Measurements from ENCODE around the gene PHF10. TPM values are rescaled to one million over a fixed set of nuclear protein-coding genes. Genes with fewer than 3 reads are reported as not detected.
A peak's percentile ranks its signal among the peaks of the same experiment; 100 is the strongest.
"Not testable (repeated sequence)": the region's sequence is repeated elsewhere in the genome, so short reads cannot be mapped to it uniquely, and the experiment has no call there.

The PHF10 gene
- total and polyA plus RNA-seq, 9 donors: 37.9 to 102 (median 70.0) TPM

DNA sequence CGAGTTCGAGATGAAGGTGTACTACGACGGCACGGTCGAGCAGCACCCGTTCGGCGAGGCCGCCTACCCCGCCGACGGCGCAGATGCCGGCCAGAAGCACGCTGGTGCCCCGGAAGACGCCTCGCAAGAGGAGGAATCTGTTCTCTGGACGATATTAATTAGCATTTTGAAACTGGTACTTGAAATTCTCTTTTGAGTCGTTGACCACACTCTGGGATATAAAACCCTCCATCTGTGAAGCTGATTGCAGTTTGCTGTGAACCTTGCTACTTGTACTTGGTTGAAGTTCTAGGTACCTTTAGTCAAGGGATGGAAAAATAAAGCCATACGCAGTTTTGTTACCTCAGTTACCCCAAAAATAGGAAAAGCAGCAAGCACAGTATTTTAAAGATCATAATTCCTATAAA lies 21.5 kb downstream of the PHF10 start:
- DNase-seq: no peak
- intact Hi-C loops (cut with DNase I): no loop called here
- Histone ChIP-seq H3K9me3 (no peaks in the 10 kb centered on the region), H3K36me3 (no peaks in the 10 kb centered on the region), H3K27me3 (no peaks in the 10 kb centered on the region), H3K4me1 (ENCODE audit: insufficient read depth) (peaks cover 4% of the 10 kb centered on the region), H3K4me3 (peak overlapping the region; percentile 93), H3K27ac (peak overlapping the region in 1 of 2 donors; percentile 87)
- TF ChIP-seq POLR2A (IDR thresholded peaks at IDR 0.05): no peak
- TF ChIP-seq EP300 (IDR thresholded peaks at IDR 0.05): no peak
- TF ChIP-seq, protein P1, sequence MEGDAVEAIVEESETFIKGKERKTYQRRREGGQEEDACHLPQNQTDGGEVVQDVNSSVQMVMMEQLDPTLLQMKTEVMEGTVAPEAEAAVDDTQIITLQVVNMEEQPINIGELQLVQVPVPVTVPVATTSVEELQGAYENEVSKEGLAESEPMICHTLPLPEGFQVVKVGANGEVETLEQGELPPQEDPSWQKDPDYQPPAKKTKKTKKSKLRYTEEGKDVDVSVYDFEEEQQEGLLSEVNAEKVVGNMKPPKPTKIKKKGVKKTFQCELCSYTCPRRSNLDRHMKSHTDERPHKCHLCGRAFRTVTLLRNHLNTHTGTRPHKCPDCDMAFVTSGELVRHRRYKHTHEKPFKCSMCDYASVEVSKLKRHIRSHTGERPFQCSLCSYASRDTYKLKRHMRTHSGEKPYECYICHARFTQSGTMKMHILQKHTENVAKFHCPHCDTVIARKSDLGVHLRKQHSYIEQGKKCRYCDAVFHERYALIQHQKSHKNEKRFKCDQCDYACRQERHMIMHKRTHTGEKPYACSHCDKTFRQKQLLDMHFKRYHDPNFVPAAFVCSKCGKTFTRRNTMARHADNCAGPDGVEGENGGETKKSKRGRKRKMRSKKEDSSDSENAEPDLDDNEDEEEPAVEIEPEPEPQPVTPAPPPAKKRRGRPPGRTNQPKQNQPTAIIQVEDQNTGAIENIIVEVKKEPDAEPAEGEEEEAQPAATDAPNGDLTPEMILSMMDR (IDR thresholded peaks at IDR 0.05): no peak
- WGBS, 3 donors: 5% methylated on average over 22 of the region's 22 CpGs

DNA sequence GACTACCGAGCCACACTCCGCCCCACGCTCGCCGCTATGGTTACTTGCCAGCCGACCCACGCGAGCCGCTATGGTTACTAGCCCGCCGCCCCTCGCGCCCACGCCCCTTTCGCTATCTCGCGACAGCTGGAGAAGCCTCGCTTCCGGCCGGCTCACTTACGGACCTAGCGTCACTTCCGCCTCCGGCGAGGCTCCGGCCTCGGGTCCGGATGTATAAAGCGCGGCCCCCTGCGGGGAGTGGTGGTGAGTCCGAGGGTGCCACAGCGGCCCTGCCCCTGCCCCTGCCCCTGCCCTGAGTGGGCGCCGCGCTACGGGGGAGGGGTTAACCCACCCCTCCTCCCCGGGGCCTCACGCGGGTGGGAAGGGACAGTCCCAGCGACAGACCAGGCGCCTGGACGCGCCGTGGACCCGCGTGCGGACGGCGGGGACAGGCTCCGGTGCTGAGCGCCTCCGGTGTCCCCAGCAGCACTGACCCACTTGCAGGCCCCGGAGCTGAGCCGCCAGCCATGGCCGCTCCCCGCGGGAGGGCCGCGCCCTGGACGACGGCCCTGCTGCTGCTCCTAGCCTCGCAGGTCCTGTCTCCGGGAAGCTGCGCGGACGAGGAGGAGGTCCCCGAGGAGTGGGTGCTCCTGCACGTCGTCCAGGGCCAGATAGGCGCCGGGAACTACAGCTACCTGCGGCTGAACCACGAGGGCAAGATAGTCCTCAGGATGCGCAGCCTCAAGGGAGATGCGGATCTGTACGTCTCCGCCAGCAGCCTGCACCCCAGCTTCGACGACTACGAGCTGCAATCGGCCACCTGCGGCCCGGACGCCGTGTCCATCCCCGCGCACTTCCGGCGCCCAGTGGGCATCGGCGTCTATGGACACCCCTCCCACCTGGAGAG lies 22.1 kb downstream of the PHF10 start, which contains the start of the genes C6orf120 and WDR27:
C6orf120 (plus strand) TSS at position 173 of the 886 bp plus-strand sequence; CDS start at position 507, 334 bp downstream.
WDR27 (minus strand) TSS at position 76 of the 886 bp plus-strand sequence. CDS start 13,024 bp downstream, outside the sequence.
- Histone ChIP-seq H3K4me3 (peak within 1 kb of the TSS; percentile 93), H3K4me1 (ENCODE audit: insufficient read depth) (peaks cover 4% of the 10 kb centered on the region), H3K36me3 (no peaks in the 10 kb centered on the region), H3K27me3 (no peaks in the 10 kb centered on the region), H3K27ac (peak within 1 kb of the TSS; percentile 47 to 87), H3K9me3 (no peaks in the 10 kb centered on the region)
- TF ChIP-seq, protein P1 (IDR thresholded peaks at IDR 0.05): peak in 1 of 3 donors; percentile 28
- no peak for TF ChIP-seq EP300 (IDR thresholded peaks at IDR 0.05)
- peak; percentile 89 for TF ChIP-seq POLR2A (IDR thresholded peaks at IDR 0.05)
- WGBS, 3 donors: 0 to 1% (median 0%) methylated on average over 60 to 92 of the region's 92 CpGs
- intact Hi-C loops (cut with DNase I): no loop called here
- DNase-seq: peak; percentile 94 to 97 (median 95)

DNA sequence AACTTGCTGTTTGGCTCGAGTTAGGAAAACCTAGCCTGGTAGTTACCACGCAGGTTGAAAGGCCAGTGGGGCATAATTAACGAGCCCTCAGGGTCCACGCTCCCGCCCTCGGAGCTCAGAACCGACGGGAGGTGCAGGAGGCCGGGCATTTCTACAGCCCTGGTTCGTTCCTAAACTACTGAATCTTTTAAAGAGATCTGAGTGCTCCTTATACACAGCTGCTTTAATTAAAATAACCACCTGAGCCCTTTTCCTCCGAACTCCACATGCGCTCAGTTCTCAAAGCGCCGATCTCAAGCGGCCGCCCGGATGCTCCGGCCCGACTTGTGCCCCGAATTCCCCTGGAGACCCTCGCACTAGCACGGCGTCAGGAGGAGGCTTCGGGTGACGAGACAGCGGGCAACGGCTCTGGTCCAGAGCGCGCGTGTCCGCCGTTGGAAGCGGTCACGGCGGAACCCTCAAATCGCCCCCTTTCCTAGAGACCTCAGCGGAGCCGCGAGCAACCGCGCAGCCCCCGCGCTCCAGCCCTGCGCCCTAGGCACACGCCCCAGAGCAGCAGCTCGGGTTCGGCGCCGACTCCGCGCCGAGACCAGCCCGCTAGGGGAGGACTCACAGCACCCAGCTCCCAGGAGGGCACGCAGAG lies 22.9 kb downstream of the PHF10 start:
- peak overlapping the region; percentile 93 for H3K4me3 ChIP-seq
- intact Hi-C loops (cut with DNase I): no loop called here
- peak overlapping the region; percentile 47 to 87 for H3K27ac ChIP-seq
- WGBS, 3 donors: 0 to 1% (median 0%) methylated on average over 54 of the region's 54 CpGs
- TF ChIP-seq EP300 (IDR thresholded peaks at IDR 0.05): no peak
- TF ChIP-seq, protein P1 (IDR thresholded peaks at IDR 0.05): no peak
- no peak for TF ChIP-seq POLR2A (IDR thresholded peaks at IDR 0.05)
- no peaks in the 10 kb centered on the region for H3K9me3 ChIP-seq
- no peaks in the 10 kb centered on the region for H3K27me3 ChIP-seq
- H3K4me1 ChIP-seq (ENCODE audit: insufficient read depth): peaks cover 4% of the 10 kb centered on the region
- DNase-seq: no peak
- H3K36me3 ChIP-seq: no peaks in the 10 kb centered on the region

DNA sequence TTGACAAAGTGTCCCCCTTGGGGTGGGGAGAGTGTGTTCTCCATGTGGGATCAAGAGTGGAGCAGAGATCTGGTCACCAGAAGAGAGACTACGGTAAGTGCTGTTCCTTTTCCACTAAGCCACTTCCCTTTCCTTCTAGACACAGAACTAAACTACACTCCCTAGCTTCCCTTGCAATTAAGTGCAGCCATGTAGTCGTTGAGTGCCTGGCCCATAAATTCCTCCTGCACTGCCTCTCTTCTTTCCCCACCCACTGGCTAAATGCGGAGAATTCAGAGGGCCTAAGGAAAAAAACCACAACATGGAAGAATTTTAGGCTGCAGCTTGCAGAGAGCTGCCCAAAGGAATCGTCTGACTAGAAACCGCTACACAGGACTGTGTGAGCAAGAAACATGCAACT lies 24.0 kb downstream of the PHF10 start:
- WGBS, 3 donors: 49 to 58% (median 52%) methylated on average over 5 of the region's 5 CpGs
- Histone ChIP-seq H3K36me3 (no peaks in the 10 kb centered on the region), H3K27ac (no peak overlapping the region), H3K4me1 (ENCODE audit: insufficient read depth) (peaks cover 4% of the 10 kb centered on the region), H3K9me3 (no peaks in the 10 kb centered on the region), H3K27me3 (no peaks in the 10 kb centered on the region), H3K4me3 (no peak overlapping the region)
- DNase-seq: no peak
- TF ChIP-seq, protein P1 (IDR thresholded peaks at IDR 0.05): no peak
- TF ChIP-seq POLR2A (IDR thresholded peaks at IDR 0.05) (no peak), EP300 (IDR thresholded peaks at IDR 0.05) (no peak)
- intact Hi-C loops (cut with DNase I): no loop called here

DNA sequence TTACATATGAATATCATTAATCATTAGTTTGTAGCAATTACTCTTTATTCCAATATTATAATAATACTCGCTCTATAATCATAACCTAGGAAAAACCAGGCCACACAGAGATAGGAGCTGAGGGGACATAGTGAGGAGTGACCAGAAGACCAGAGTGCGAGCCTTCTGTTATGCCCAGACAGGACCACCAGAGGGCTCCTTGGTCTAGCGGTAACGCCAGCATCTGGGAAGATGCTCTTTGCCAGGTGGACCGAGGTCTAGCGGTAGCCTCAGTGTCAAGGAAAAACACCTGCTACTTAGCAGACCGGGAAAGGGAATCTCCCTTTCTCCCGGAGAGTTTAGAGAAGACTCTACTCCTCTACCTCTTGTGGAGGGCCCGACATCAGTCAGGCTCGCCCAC lies 27.2 kb downstream of the PHF10 start:
- peak in 1 of 5 donors; percentile 32 for DNase-seq
- WGBS, 3 donors: 84 to 93% (median 86%) methylated on average over 10 of the region's 10 CpGs
- intact Hi-C loops (cut with DNase I): not testable (repeated sequence)

More for the DNA sequence above, 27.2 kb downstream of the PHF10 start:
- not testable (repeated sequence) for H3K9me3 ChIP-seq; H3K27me3 ChIP-seq; H3K4me3 ChIP-seq; H3K36me3 ChIP-seq; H3K4me1 ChIP-seq (ENCODE audit: insufficient read depth); H3K27ac ChIP-seq
